Measurements from ENCODE around the gene C5AR2. TPM values are rescaled to one million over a fixed set of nuclear protein-coding genes. Genes with fewer than 3 reads are reported as not detected.
"Not testable (repeated sequence)": the region's sequence is repeated elsewhere in the genome, so short reads cannot be mapped to it uniquely, and the experiment has no call there.

The C5AR2 gene
- polyA plus RNA-seq, 1 donor (not counting 4 experiments of a cell fraction or from before 2014, with no cell fraction given) = not detected

- Histone ChIP-seq H3K9me3 (ENCODE audit: control insufficient read depth, low read depth, low read length) (no peaks in the 10 kb centered on the region), H3K79me2 (ENCODE audit: control insufficient read depth, insufficient read depth, low read length) (no peaks in the 10 kb centered on the region), H3K4me2 (ENCODE audit: control insufficient read depth, extremely low read depth, insufficient read depth, low read depth, low read length) (no peak overlapping the region), H2AFZ (ENCODE audit: control insufficient read depth, low read length) (no peak overlapping the region), H3K4me3 (ENCODE audit: control insufficient read depth in 2 of 3, extremely low read depth in 1 of 3, insufficient read depth in 2 of 3, low read depth in 1 of 3, low read length in 3 of 3) (no peak overlapping the region), H4K20me1 (ENCODE audit: control insufficient read depth, extremely low read depth, insufficient read depth, low read length) (no peaks in the 10 kb centered on the region), H3K9ac (ENCODE audit: control insufficient read depth, extremely low read depth, insufficient read depth, low read length) (no peak overlapping the region), H3K27ac (ENCODE audit: control insufficient read depth, insufficient read depth, low read length) (no peak overlapping the region), H3K36me3 (ENCODE audit: control insufficient read depth in 2 of 2, extremely low read depth in 1 of 2, insufficient read depth in 2 of 2, low read length in 2 of 2) (peaks cover 23 to 33% of the 10 kb centered on the region in 2 experiments), H3K4me1 (ENCODE audit: control insufficient read depth, extremely low read depth, insufficient read depth, low read length) (no peaks in the 10 kb centered on the region), H3K27me3 (ENCODE audit: control insufficient read depth, extremely low read depth, insufficient read depth, low read length) (no peaks in the 10 kb centered on the region), H3K9me1 (ENCODE audit: control insufficient read depth, extremely low read depth, insufficient read depth, low read length) (no peaks in the 10 kb centered on the region)
- dilution Hi-C loops (cut with MboI; ENCODE audit: extremely low pct_ligation_motif_present, low sequenced_read_pairs) = no loop called here
- TF ChIP-seq EZH2 (IDR thresholded peaks at IDR 0.05; ENCODE audit: low read length) = no peak
- no peak for TF ChIP-seq CTCF (optimal IDR thresholded peaks at IDR 0.05 in 1 of 3, IDR thresholded peaks at IDR 0.05 in 1 of 3, conservative IDR thresholded peaks at IDR 0.05 in 1 of 3; ENCODE audit: extremely low read depth in 1 of 3, insufficient read depth in 2 of 3, low read length in 3 of 3)
- DNase-seq (ENCODE audit: low read depth, low spot score) (no peak), FAIRE-seq (no peak)
These were observed 49.1 kb downstream of the C5AR2 start for GRCh38 chr19:47381121-47381520.

GRCh38 chr19:47381653-47382279 lies 49.8 kb downstream of the C5AR2 start:
- no peaks in the 10 kb centered on the region for H3K27me3 ChIP-seq (ENCODE audit: control insufficient read depth, extremely low read depth, insufficient read depth, low read length)
- no peak for TF ChIP-seq EZH2 (IDR thresholded peaks at IDR 0.05; ENCODE audit: low read length)
- TF ChIP-seq CTCF (optimal IDR thresholded peaks at IDR 0.05 in 1 of 3, IDR thresholded peaks at IDR 0.05 in 1 of 3, conservative IDR thresholded peaks at IDR 0.05 in 1 of 3; ENCODE audit: extremely low read depth in 1 of 3, insufficient read depth in 2 of 3, low read length in 3 of 3) = no peak
- no peaks in the 10 kb centered on the region for H4K20me1 ChIP-seq (ENCODE audit: control insufficient read depth, extremely low read depth, insufficient read depth, low read length)
- FAIRE-seq (no peak), DNase-seq (ENCODE audit: low read depth, low spot score) (no peak)
- no peak overlapping the region for H3K4me3 ChIP-seq (ENCODE audit: control insufficient read depth in 2 of 3, extremely low read depth in 1 of 3, insufficient read depth in 2 of 3, low read depth in 1 of 3, low read length in 3 of 3)
- peaks cover 20 to 28% of the 10 kb centered on the region in 2 experiments for H3K36me3 ChIP-seq (ENCODE audit: control insufficient read depth in 2 of 2, extremely low read depth in 1 of 2, insufficient read depth in 2 of 2, low read length in 2 of 2)
- H3K4me2 ChIP-seq (ENCODE audit: control insufficient read depth, extremely low read depth, insufficient read depth, low read depth, low read length) = no peak overlapping the region
- no peaks in the 10 kb centered on the region for H3K9me1 ChIP-seq (ENCODE audit: control insufficient read depth, extremely low read depth, insufficient read depth, low read length)
- no peaks in the 10 kb centered on the region for H3K9me3 ChIP-seq (ENCODE audit: control insufficient read depth, low read depth, low read length)
- H3K27ac ChIP-seq (ENCODE audit: control insufficient read depth, insufficient read depth, low read length) = no peak overlapping the region
- no peaks in the 10 kb centered on the region for H3K4me1 ChIP-seq (ENCODE audit: control insufficient read depth, extremely low read depth, insufficient read depth, low read length)
- no peak overlapping the region for H3K9ac ChIP-seq (ENCODE audit: control insufficient read depth, extremely low read depth, insufficient read depth, low read length)
- no peak overlapping the region for H2AFZ ChIP-seq (ENCODE audit: control insufficient read depth, low read length)
- dilution Hi-C loops (cut with MboI; ENCODE audit: extremely low pct_ligation_motif_present, low sequenced_read_pairs) = no loop called here
- H3K79me2 ChIP-seq (ENCODE audit: control insufficient read depth, insufficient read depth, low read length) = no peaks in the 10 kb centered on the region

- H3K4me2 ChIP-seq (ENCODE audit: control insufficient read depth, extremely low read depth, insufficient read depth, low read depth, low read length); H3K9ac ChIP-seq (ENCODE audit: control insufficient read depth, extremely low read depth, insufficient read depth, low read length); H3K27me3 ChIP-seq (ENCODE audit: control insufficient read depth, extremely low read depth, insufficient read depth, low read length); H4K20me1 ChIP-seq (ENCODE audit: control insufficient read depth, extremely low read depth, insufficient read depth, low read length); H3K79me2 ChIP-seq (ENCODE audit: control insufficient read depth, insufficient read depth, low read length); H3K4me1 ChIP-seq (ENCODE audit: control insufficient read depth, extremely low read depth, insufficient read depth, low read length); dilution Hi-C loops (cut with MboI; ENCODE audit: extremely low pct_ligation_motif_present, low sequenced_read_pairs); H3K4me3 ChIP-seq (ENCODE audit: control insufficient read depth in 2 of 3, extremely low read depth in 1 of 3, insufficient read depth in 2 of 3, low read depth in 1 of 3, low read length in 3 of 3); H2AFZ ChIP-seq (ENCODE audit: control insufficient read depth, low read length); H3K27ac ChIP-seq (ENCODE audit: control insufficient read depth, insufficient read depth, low read length); FAIRE-seq; DNase-seq (ENCODE audit: low read depth, low spot score); H3K9me1 ChIP-seq (ENCODE audit: control insufficient read depth, extremely low read depth, insufficient read depth, low read length); H3K9me3 ChIP-seq (ENCODE audit: control insufficient read depth, low read depth, low read length): not testable (repeated sequence)
- peaks cover 20 to 23% of the 10 kb centered on the region in 2 experiments for H3K36me3 ChIP-seq (ENCODE audit: control insufficient read depth in 2 of 2, extremely low read depth in 1 of 2, insufficient read depth in 2 of 2, low read length in 2 of 2)
These were observed 51.9 kb downstream of the C5AR2 start for GRCh38 chr19:47383890-47384289.

- H3K9ac ChIP-seq (ENCODE audit: control insufficient read depth, extremely low read depth, insufficient read depth, low read length); H3K27me3 ChIP-seq (ENCODE audit: control insufficient read depth, extremely low read depth, insufficient read depth, low read length); H3K27ac ChIP-seq (ENCODE audit: control insufficient read depth, insufficient read depth, low read length); dilution Hi-C loops (cut with MboI; ENCODE audit: extremely low pct_ligation_motif_present, low sequenced_read_pairs); H3K9me3 ChIP-seq (ENCODE audit: control insufficient read depth, low read depth, low read length); H3K4me2 ChIP-seq (ENCODE audit: control insufficient read depth, extremely low read depth, insufficient read depth, low read depth, low read length); H3K79me2 ChIP-seq (ENCODE audit: control insufficient read depth, insufficient read depth, low read length); DNase-seq (ENCODE audit: low read depth, low spot score); H2AFZ ChIP-seq (ENCODE audit: control insufficient read depth, low read length); H3K9me1 ChIP-seq (ENCODE audit: control insufficient read depth, extremely low read depth, insufficient read depth, low read length); H3K4me3 ChIP-seq (ENCODE audit: control insufficient read depth in 2 of 3, extremely low read depth in 1 of 3, insufficient read depth in 2 of 3, low read depth in 1 of 3, low read length in 3 of 3); H4K20me1 ChIP-seq (ENCODE audit: control insufficient read depth, extremely low read depth, insufficient read depth, low read length); FAIRE-seq; H3K4me1 ChIP-seq (ENCODE audit: control insufficient read depth, extremely low read depth, insufficient read depth, low read length): not testable (repeated sequence)
- H3K36me3 ChIP-seq (ENCODE audit: control insufficient read depth in 2 of 2, extremely low read depth in 1 of 2, insufficient read depth in 2 of 2, low read length in 2 of 2) = peaks cover 20% of the 10 kb centered on the region in 2 experiments
These were observed 52.6 kb downstream of the C5AR2 start for GRCh38 chr19:47384533-47384932.

Data from keratinocyte (primary cell).